Activated CD8-positive, alpha-beta memory T cell treated with anti-CD3 and anti-CD28 coated beads for 4 hours (primary cell): ENCODE results near the gene CARM1.

Experiments used
- DNase-seq, 2 donors: peaks; one replicate each; pipeline ENCODE4 v3.0.0-alpha.2; 2020; ENCODE audit warnings: low read depth in 2 of 2

Gene CARM1

GRCh38 chr19:10907925-10908324 is 36.6 kb downstream of the CARM1 start:
- no peak for DNase-seq

GRCh38 chr19:10908380-10908960 is 37.1 kb downstream of the CARM1 start:
- no peak for DNase-seq

- no peak for DNase-seq
Observed at GRCh38 chr19:10911579-10912363, 40.4 kb downstream of the CARM1 start.

GRCh38 chr19:10912619-10913018 is 41.3 kb downstream of the CARM1 start:
- no peak for DNase-seq

GRCh38 chr19:10913716-10914340 is 42.5 kb downstream of the CARM1 start:
- no peak for DNase-seq

GRCh38 chr19:10915130-10916091 is 44.1 kb downstream of the CARM1 start:
- no peak for DNase-seq

GRCh38 chr19:10916602-10917001 is 45.2 kb downstream of the CARM1 start:
- no peak for DNase-seq

- no peak for DNase-seq
Observed at GRCh38 chr19:10918359-10918758, 47.0 kb downstream of the CARM1 start.

GRCh38 chr19:10919352-10920287 is 48.3 kb downstream of the CARM1 start:
- no peak for DNase-seq

GRCh38 chr19:10920288-10920655 is 48.9 kb downstream of the CARM1 start:
- DNase-seq = no peak

GRCh38 chr19:10920781-10921180 is 49.4 kb downstream of the CARM1 start:
- no peak for DNase-seq

GRCh38 chr19:10921199-10921909 is 50.0 kb downstream of the CARM1 start:
- no peak for DNase-seq

GRCh38 chr19:10921910-10922637 is 50.7 kb downstream of the CARM1 start:
- no peak for DNase-seq

GRCh38 chr19:10922638-10923014 is 51.3 kb downstream of the CARM1 start:
- no peak for DNase-seq

GRCh38 chr19:10923260-10924112 is 52.1 kb downstream of the CARM1 start:
- no peak for DNase-seq

GRCh38 chr19:10924597-10924996 is 53.2 kb downstream of the CARM1 start:
- no peak for DNase-seq

- no peak for DNase-seq
Observed at GRCh38 chr19:10927730-10928562, 56.6 kb downstream of the CARM1 start.
